Measurements from ENCODE around the gene RPRM. TPM values are rescaled to one million over a fixed set of nuclear protein-coding genes. Genes with fewer than 3 reads are reported as not detected.
A peak's percentile ranks its signal among the peaks of the same experiment; 100 is the strongest.
"Not testable (repeated sequence)": the region's sequence is repeated elsewhere in the genome, so short reads cannot be mapped to it uniquely, and the experiment has no call there.

The RPRM gene
- total RNA-seq, 3 donors from 2014 or later = 0.15 TPM; not detected in 2

GRCh38 chr2:153476816-153477635, 1.5 kb downstream of the RPRM start:
- no peak for ATAC-seq
- H3K4me1 Mint-ChIP-seq (ENCODE audit: low read depth) = peaks cover 24% of the 10 kb centered on the region
- H3K9me3 Mint-ChIP-seq = no peaks in the 10 kb centered on the region
- H3K27me3 Mint-ChIP-seq (ENCODE audit: low read depth) = peaks cover 40% of the 10 kb centered on the region
- no peak for DNase-seq
- H3K36me3 Mint-ChIP-seq (ENCODE audit: insufficient read depth) = no peaks in the 10 kb centered on the region
- H3K4me3 Mint-ChIP-seq = peak overlapping the region; percentile 14

DNA sequence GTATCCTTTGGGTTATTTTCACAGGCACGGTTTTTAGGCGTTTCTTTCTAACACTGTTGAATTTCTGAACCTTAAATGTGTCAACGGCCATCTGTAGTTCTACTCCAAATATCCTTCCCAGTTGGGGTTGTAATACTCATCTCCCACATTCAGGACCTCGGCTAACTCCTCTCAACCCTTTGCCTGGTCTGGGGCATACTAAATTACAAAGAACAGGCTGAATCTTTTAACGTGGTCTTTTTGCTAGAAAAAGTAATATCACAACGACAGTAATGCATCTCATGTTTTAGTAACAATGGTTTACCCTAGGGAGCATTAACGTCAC, 2.1 kb downstream of the RPRM start:
- Mint-ChIP-seq H3K4me1 (ENCODE audit: low read depth) (peaks cover 24% of the 10 kb centered on the region), H3K36me3 (ENCODE audit: insufficient read depth) (no peaks in the 10 kb centered on the region), H3K4me3 (no peak overlapping the region), H3K9me3 (no peaks in the 10 kb centered on the region), H3K27me3 (ENCODE audit: low read depth) (peaks cover 40% of the 10 kb centered on the region)
- DNase-seq = no peak
- ATAC-seq = no peak

DNA sequence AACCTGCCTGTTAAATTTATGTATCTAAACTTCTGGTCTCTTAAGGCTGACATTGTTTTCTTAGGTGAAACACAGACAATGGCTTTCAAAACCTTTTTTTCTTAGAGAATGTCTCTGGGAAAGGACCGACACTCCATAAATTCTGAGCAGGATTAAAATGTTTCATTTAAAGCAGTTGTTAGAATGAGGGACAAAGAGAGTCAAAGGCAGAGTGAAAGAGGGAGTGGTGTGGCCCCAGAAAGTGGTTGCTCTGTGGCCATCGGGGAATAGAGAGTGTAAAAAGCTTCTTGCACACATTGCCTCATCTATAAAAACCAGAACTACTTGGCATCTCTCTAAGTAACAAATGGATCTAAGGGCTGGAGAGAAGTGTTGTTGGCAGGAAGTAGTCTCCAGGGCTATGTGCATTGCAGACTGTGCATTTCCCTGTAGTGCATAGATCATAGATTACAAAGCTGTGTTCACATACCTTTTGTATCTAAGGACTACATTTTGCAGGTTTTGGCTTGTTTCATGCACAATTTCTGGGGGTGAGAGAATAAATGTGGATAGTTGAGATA, 3.6 kb downstream of the RPRM start:
- DNase-seq = no peak
- no peak for ATAC-seq
- Mint-ChIP-seq H3K4me1 (ENCODE audit: low read depth) (peaks cover 24% of the 10 kb centered on the region), H3K9me3 (no peaks in the 10 kb centered on the region), H3K36me3 (ENCODE audit: insufficient read depth) (no peaks in the 10 kb centered on the region), H3K4me3 (no peak overlapping the region), H3K27me3 (ENCODE audit: low read depth) (peaks cover 35% of the 10 kb centered on the region)

GRCh38 chr2:153474407-153474806, 4.2 kb downstream of the RPRM start:
- H3K27me3 Mint-ChIP-seq (ENCODE audit: low read depth) = peaks cover 32% of the 10 kb centered on the region

DNA sequence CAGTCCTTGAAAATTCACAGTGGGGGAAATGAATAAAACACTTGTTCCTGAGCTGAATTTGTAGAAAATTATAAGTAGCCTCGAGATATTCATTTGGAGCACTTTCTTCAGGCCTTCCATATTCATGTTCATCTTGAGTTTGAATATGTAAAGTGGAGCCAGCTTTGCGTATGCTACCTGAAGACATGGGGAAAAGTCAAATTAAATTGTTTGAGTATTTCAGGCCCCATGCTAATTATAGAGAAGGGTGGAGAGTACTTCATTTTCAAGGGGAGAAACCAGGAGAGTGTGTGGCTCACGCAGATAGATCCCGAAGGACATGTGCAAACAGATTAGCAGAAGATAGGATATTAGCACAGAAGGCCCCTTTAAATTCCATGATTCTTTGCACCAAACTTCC, 7.7 kb downstream of the RPRM start:
- H3K4me1 Mint-ChIP-seq (ENCODE audit: low read depth) = no peaks in the 10 kb centered on the region
- no peaks in the 10 kb centered on the region for H3K9me3 Mint-ChIP-seq
- ATAC-seq (no peak), DNase-seq (no peak)
- no peaks in the 10 kb centered on the region for H3K36me3 Mint-ChIP-seq (ENCODE audit: insufficient read depth)
- no peak overlapping the region for H3K4me3 Mint-ChIP-seq
- peaks cover 8% of the 10 kb centered on the region for H3K27me3 Mint-ChIP-seq (ENCODE audit: low read depth)

More at GRCh38 chr2:153474407-153474806, 4.2 kb downstream of the RPRM start:
- ATAC-seq = no peak
- DNase-seq = no peak
- H3K36me3 Mint-ChIP-seq (ENCODE audit: insufficient read depth) = no peaks in the 10 kb centered on the region
- no peak overlapping the region for H3K4me3 Mint-ChIP-seq
- peaks cover 23% of the 10 kb centered on the region for H3K4me1 Mint-ChIP-seq (ENCODE audit: low read depth)
- no peaks in the 10 kb centered on the region for H3K9me3 Mint-ChIP-seq

DNA sequence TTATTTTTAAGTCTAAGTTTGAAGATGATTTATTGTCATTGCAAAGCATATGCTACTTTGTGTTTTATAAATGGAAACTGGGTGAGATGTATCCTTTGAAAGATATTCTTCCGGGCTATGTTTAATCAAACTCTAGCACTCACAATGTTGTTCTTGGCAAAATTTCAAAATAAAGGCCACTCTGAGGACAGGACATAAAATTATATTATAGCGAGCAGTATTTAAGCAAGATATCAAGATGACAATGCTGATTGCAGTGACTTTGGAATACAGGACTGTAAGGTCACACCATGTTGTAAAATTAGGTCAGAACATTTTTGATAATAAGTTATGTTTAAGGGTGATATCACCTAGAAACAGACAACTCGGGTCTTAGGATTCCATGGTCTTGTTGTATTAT, 14.2 kb downstream of the RPRM start:
- no peaks in the 10 kb centered on the region for H3K36me3 Mint-ChIP-seq (ENCODE audit: insufficient read depth)
- ATAC-seq (no peak), DNase-seq (no peak)
- no peak overlapping the region for H3K4me3 Mint-ChIP-seq
- H3K9me3 Mint-ChIP-seq = no peaks in the 10 kb centered on the region
- peaks cover 10% of the 10 kb centered on the region for H3K27me3 Mint-ChIP-seq (ENCODE audit: low read depth)
- no peaks in the 10 kb centered on the region for H3K4me1 Mint-ChIP-seq (ENCODE audit: low read depth)

- H3K36me3 Mint-ChIP-seq (ENCODE audit: insufficient read depth) = no peaks in the 10 kb centered on the region
- H3K4me1 Mint-ChIP-seq (ENCODE audit: low read depth) = no peaks in the 10 kb centered on the region
- no peak for ATAC-seq
- peaks cover 18% of the 10 kb centered on the region for H3K27me3 Mint-ChIP-seq (ENCODE audit: low read depth)
- no peak for DNase-seq
- no peak overlapping the region for H3K4me3 Mint-ChIP-seq
- no peaks in the 10 kb centered on the region for H3K9me3 Mint-ChIP-seq
Observed at GRCh38 chr2:153462338-153462859, 16.2 kb downstream of the RPRM start.

- ATAC-seq (no peak), DNase-seq (no peak)
- Mint-ChIP-seq H3K4me1 (ENCODE audit: low read depth) (no peaks in the 10 kb centered on the region), H3K36me3 (ENCODE audit: insufficient read depth) (no peaks in the 10 kb centered on the region), H3K4me3 (no peak overlapping the region), H3K9me3 (no peaks in the 10 kb centered on the region), H3K27me3 (ENCODE audit: low read depth) (peaks cover 18% of the 10 kb centered on the region)
Observed at GRCh38 chr2:153461453-153461852, 17.1 kb downstream of the RPRM start.

DNA sequence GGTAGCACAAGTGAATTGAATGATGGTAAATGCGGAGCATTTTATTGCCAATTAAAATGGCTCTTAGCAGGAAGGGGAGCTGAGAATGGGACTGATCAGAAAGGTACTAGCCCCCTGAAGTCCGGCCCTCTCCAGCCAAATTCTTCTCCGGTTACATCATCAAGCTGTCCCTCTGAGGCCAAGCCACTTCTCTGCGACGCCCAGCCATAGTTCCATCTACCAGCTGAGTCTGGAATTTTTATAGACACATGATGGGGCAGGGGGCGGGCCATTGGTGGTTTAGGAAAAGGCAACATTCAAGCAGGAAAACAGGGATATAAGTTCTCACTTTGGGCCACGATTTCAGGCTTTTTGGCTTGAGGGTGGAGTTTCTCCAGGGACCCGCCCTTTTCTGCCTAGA, 22.7 kb downstream of the RPRM start:
- no peak for ATAC-seq
- H3K27me3 Mint-ChIP-seq (ENCODE audit: low read depth) = peaks cover 10% of the 10 kb centered on the region
- no peaks in the 10 kb centered on the region for H3K9me3 Mint-ChIP-seq
- no peaks in the 10 kb centered on the region for H3K36me3 Mint-ChIP-seq (ENCODE audit: insufficient read depth)
- H3K4me1 Mint-ChIP-seq (ENCODE audit: low read depth) = no peaks in the 10 kb centered on the region
- no peak overlapping the region for H3K4me3 Mint-ChIP-seq
- no peak for DNase-seq

DNA sequence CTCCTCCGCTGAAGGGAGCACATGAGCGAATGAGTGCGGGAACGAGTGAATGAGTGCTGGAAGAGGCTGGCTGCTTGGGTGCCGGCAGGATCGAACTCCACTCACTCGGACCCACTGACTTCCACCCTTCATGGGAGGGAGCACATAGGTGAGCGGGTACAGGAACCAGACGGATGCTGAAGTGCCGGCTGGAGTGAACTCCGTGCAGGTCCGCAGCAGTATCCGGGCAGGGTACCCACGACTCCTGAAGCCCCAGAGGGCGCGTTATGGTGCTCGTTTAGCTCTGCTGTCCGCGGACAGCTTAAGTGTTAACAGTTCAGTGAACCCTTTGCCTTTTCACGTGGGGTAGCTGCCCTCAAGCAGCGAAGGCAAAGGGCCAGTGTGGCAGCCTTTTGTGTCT, 23.2 kb downstream of the RPRM start:
- no peak for ATAC-seq
- no peak for DNase-seq
- Mint-ChIP-seq H3K9me3 (no peaks in the 10 kb centered on the region), H3K4me1 (ENCODE audit: low read depth) (no peaks in the 10 kb centered on the region), H3K4me3 (no peak overlapping the region), H3K36me3 (ENCODE audit: insufficient read depth) (no peaks in the 10 kb centered on the region), H3K27me3 (ENCODE audit: low read depth) (peaks cover 10% of the 10 kb centered on the region)

DNA sequence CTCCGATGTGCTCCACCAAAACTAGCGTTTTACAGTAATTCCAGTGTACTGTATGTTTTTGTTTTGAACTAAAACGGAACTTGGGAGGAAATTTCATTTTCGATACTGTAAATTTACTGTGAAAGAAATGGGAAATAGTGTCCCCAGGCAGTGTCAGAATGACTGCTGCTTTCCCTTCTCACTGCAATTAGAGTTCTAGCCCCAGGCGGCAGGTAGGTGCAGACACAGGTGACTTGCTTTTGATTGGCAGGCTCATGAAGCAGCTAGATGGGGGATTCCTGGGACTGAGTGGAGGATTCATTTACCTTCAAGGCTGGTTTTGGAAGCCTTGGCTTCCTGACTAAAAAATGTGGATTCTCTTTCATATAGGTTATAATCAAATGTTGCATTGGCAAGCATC, 27.0 kb downstream of the RPRM start:
- Mint-ChIP-seq H3K4me3 (no peak overlapping the region), H3K4me1 (ENCODE audit: low read depth) (no peaks in the 10 kb centered on the region), H3K36me3 (ENCODE audit: insufficient read depth) (no peaks in the 10 kb centered on the region), H3K9me3 (no peaks in the 10 kb centered on the region), H3K27me3 (ENCODE audit: low read depth) (no peaks in the 10 kb centered on the region)
- ATAC-seq (no peak), DNase-seq (no peak)

DNA sequence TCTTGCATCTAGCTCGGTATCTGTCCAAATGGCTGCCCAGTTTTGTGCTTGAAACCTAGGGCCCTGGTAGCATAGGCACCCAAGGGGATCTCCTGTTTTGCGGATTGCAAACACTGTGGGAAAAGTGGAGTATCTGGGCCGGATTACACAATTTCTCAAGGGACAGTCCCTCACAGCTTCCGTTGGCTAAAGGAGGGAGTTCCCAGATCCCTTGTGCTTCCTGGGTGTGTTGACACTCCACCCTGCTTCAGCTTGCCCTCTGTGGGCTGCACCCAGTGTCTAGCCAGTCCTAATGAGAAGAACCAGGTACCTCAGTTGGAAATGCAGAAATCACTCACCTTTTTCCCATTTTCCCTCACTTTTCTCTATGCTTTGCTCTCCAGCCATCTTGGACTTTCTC, 35.5 kb downstream of the RPRM start:
- DNase-seq = no peak
- Mint-ChIP-seq H3K36me3 (ENCODE audit: insufficient read depth) (no peaks in the 10 kb centered on the region), H3K4me1 (ENCODE audit: low read depth) (no peaks in the 10 kb centered on the region), H3K9me3 (peaks cover 4% of the 10 kb centered on the region), H3K27me3 (ENCODE audit: low read depth) (peaks cover 4% of the 10 kb centered on the region), H3K4me3 (no peak overlapping the region)
- no peak for ATAC-seq

DNA sequence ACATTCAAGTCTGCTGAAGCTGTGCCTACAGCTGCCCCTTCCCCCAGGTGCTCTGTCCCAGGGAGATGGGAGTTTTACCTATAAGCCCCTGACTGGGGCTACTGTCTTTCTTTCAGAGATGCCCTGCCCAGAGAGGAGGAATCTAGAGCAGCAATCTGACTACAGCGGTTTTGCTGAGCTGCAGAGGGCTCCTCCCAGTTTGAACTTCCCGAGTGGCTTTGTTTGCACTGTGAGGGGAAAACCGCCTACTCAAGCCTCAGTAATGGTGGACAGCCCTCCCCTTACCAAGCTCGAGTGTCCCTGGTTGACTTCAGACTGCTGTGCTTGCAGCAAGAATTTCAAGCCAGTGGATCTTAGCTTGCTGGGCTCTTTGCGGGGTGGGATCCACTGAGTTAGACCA, 35.9 kb downstream of the RPRM start:
- not testable (repeated sequence) for H3K4me1 Mint-ChIP-seq (ENCODE audit: low read depth); DNase-seq; H3K9me3 Mint-ChIP-seq; ATAC-seq; H3K27me3 Mint-ChIP-seq (ENCODE audit: low read depth); H3K36me3 Mint-ChIP-seq (ENCODE audit: insufficient read depth); H3K4me3 Mint-ChIP-seq

GRCh38 chr2:153440090-153440489, 38.5 kb downstream of the RPRM start:
- peaks cover 10% of the 10 kb centered on the region for H3K9me3 Mint-ChIP-seq
- H3K4me3 Mint-ChIP-seq; ATAC-seq; H3K27me3 Mint-ChIP-seq (ENCODE audit: low read depth); H3K36me3 Mint-ChIP-seq (ENCODE audit: insufficient read depth); H3K4me1 Mint-ChIP-seq (ENCODE audit: low read depth); DNase-seq: not testable (repeated sequence)

DNA sequence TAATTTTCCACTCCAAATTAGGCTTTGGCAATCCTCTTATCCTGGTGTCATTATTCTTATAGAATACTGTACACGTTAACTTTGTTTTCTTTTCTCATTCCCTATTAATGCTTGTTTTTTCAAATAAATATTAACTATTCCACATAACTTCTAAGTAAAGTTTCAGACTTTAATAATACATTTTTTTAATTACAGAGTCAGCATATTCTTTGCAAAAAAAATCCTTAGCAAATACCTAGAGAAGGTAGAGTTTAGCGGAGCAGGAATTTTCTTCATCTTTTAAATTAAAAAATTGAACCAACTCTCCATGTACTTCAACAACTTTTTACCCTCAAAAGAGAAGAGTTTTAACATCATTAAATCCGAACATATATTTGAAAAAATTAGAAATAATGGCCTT, 45.2 kb downstream of the RPRM start:
- ATAC-seq (no peak), DNase-seq (no peak)
- Mint-ChIP-seq H3K9me3 (peaks cover 7% of the 10 kb centered on the region), H3K4me3 (no peak overlapping the region), H3K4me1 (ENCODE audit: low read depth) (no peaks in the 10 kb centered on the region), H3K27me3 (ENCODE audit: low read depth) (no peaks in the 10 kb centered on the region), H3K36me3 (ENCODE audit: insufficient read depth) (no peaks in the 10 kb centered on the region)

All from activated T-cell treated with anti-CD3 and anti-CD28 coated beads, Interleukin-2, amount 50 U/mL, for 4 hours (primary cell).